Measurements from ENCODE around the gene ANKRD29. TPM values are rescaled to one million over a fixed set of nuclear protein-coding genes. Genes with fewer than 3 reads are reported as not detected.

The ANKRD29 gene
- total RNA-seq, 2 donors from 2014 or later: not detected

DNA sequence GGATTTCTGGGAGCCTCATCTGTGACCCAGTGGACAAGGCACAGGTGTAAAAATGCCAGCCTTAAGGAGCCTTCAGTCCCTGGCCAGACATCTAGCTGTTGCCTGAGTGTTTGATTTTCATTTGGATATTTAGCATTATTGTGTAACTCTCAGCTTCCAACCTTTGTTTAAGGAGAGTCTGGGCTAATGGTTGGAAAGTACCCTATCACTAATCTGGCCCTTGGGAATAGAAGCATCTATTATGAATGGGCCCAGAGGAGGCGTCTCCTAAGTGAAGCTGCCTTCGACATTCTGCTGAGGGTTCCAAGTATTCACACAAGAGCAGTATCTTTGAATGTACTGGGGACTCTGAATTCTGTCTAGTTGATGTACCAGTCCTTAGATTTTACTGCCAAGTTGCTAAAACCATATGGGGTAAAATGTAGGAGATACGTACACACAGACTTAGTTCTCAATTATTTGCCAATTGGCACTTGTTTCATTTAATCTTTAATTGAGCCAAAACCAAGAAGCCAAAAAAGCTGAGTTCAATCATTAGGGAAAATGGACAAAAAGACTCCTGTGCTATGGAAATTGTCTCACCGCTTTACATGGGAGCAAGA lies 7.2 kb upstream of the ANKRD29 start:
- no peaks in the 10 kb centered on the region for H3K9me3 Mint-ChIP-seq
- no peak overlapping the region for H3K4me3 Mint-ChIP-seq
- no peaks in the 10 kb centered on the region for H3K36me3 Mint-ChIP-seq (ENCODE audit: low read depth)
- no peak overlapping the region for H3K27ac Mint-ChIP-seq
- peaks cover 5% of the 10 kb centered on the region for H3K4me1 Mint-ChIP-seq
- H3K27me3 Mint-ChIP-seq: peaks cover 3% of the 10 kb centered on the region
- ATAC-seq (replicated peaks): no peak

DNA sequence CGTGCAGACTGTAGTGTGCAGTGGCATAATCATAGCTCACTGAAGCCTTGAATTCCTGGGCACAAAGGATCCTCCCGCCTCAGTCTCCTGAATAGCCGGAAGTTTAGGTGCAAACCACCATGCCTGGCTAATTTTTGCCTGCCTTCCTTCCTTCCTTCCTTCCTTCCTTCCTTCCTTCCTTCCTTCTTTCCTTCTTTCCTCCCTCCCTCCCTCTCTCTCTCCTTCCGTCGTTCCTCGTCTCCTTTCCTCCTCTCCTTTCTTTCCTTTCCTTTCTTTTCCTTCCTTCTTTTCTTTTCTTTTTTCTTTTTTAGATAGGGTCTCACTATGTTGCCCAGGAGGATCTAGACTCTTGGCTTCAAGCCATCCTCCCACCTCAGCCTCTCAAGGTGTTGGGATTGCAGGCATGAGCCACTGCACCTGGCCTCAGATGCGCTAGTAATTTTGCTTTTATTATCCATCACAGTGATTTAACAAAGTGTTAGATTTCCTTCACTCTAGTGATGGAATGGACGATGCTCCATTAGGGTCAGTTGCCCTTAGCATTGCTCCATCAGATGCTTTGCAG lies 6.6 kb upstream of the ANKRD29 start:
- Mint-ChIP-seq H3K4me3 (no peak overlapping the region), H3K4me1 (peaks cover 5% of the 10 kb centered on the region), H3K9me3 (no peaks in the 10 kb centered on the region), H3K27me3 (peaks cover 3% of the 10 kb centered on the region), H3K27ac (no peak overlapping the region), H3K36me3 (ENCODE audit: low read depth) (no peaks in the 10 kb centered on the region)
- no peak for ATAC-seq (replicated peaks)

DNA sequence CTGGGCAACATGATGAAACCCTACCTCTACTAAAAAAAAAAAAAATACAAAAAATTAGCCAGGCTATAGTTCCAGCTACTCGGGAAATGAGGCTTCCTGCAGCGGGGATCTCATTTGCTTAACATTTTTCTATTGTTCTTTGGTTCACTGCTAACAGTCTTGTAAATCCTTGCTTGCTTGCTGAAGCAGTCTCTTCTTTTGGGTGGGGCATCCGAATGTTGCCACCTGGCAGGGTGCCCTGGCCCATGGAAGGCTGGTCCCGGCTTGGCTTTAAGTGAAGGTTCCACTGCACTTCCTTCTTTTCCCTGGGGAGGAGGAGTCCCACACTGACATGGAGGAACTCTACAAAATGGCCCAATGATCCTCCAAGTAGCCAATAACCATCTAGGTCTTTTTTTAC lies 6.0 kb upstream of the ANKRD29 start:
- H3K36me3 Mint-ChIP-seq (ENCODE audit: low read depth): no peaks in the 10 kb centered on the region
- H3K4me1 Mint-ChIP-seq: peaks cover 5% of the 10 kb centered on the region
- H3K4me3 Mint-ChIP-seq: no peak overlapping the region
- H3K27me3 Mint-ChIP-seq: peaks cover 3% of the 10 kb centered on the region
- no peak for ATAC-seq (replicated peaks)
- no peaks in the 10 kb centered on the region for H3K9me3 Mint-ChIP-seq
- H3K27ac Mint-ChIP-seq: no peak overlapping the region

DNA sequence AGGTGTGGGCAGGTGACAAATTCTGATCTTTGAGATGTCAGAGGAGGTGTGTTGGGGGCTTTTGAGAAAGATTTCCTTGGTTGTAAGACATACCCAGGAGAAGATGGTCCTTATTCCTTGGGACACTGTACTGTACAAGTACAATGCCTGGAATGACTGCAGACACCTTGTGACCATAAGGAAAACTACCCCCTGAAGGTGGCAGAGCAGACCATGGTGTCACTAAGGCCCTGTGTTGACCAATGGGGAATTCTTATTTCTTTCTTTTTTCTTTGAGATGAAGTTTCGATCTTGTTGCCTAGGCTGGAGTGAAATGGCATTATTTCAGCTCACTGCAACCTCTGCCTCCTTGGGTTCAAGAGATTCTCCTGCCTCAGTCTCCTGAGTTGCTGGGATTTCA lies 4.4 kb upstream of the ANKRD29 start:
- Mint-ChIP-seq H3K27me3 (peaks cover 10% of the 10 kb centered on the region), H3K36me3 (ENCODE audit: low read depth) (no peaks in the 10 kb centered on the region), H3K27ac (no peak overlapping the region), H3K4me1 (peaks cover 6% of the 10 kb centered on the region), H3K4me3 (no peak overlapping the region), H3K9me3 (no peaks in the 10 kb centered on the region)
- no peak for ATAC-seq (replicated peaks)

DNA sequence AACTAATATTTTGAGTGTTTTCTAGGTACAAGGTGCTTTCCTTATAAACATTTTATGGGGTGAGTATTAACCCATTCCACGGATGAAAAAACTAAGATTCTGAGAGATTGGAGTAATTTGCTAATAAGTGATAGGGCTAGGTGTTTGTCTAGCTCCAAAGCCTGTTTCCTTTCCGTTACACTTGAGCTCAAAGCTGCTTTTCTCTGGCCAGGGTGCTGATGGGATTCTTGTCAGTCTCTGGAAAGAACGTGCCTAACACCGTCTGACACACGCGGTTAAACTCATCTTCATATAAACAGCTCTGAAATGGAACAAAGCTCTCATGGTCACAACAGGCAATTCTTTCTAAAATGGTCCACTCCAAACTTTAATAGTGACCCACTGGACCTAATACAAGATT lies 2.0 kb upstream of the ANKRD29 start:
- H3K4me3 Mint-ChIP-seq: no peak overlapping the region
- no peaks in the 10 kb centered on the region for H3K9me3 Mint-ChIP-seq
- H3K36me3 Mint-ChIP-seq (ENCODE audit: low read depth): no peaks in the 10 kb centered on the region
- H3K27me3 Mint-ChIP-seq: peaks cover 18% of the 10 kb centered on the region
- peaks cover 16% of the 10 kb centered on the region for H3K4me1 Mint-ChIP-seq
- no peak for ATAC-seq (replicated peaks)
- H3K27ac Mint-ChIP-seq: no peak overlapping the region

DNA sequence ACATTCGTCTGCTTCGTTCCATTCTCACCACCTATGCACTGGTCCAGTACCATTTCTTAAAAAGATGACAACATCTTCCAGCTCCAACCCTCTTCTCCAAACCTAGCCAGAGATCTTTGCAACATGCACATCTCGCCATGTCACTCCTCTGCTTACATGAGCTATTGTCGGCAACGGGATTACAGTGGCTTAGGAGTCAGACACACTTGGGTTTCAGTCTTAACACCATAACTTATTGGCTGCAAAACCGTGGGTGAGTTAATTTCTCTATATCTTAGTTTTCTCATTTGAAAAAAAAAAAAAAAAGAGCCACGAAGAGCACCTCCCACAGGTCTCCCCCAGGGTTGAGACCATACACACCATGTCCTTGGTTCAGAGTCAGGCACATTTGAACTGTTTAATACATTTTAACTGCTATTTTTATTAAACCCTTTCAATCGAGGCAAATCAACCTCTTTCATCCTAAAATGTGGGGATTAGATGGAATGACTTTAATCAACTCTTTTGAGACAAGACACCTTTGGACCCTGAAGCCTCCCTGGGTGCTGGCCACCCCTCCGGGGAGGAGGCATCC lies 889 bp downstream of the ANKRD29 start:
- Mint-ChIP-seq H3K4me3 (peak overlapping the region; percentile 77), H3K27ac (no peak overlapping the region)

DNA sequence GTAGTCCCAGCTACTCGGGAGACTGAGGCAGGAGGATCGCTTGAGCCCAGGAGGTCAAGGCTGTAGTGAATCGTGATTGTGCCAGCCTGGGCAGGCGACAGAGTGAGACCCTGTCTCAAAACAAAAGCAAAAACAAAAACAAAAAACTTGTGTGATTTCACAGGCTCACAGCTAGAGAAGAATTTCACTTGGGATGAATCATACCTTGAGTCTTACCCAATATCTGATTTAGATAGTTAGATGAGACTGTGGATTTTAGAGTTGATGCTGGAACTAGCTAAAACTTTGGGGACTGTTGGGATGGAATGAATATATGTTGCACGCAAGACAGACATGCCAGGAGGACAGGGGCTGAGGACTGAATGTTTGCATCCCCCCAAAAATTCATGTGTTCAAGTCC lies 4.4 kb downstream of the ANKRD29 start:
- no peak overlapping the region for H3K4me3 Mint-ChIP-seq
- ATAC-seq (replicated peaks): no peak
- H3K4me1 Mint-ChIP-seq: peaks cover 16% of the 10 kb centered on the region
- H3K27ac Mint-ChIP-seq: no peak overlapping the region
- no peaks in the 10 kb centered on the region for H3K36me3 Mint-ChIP-seq (ENCODE audit: low read depth)
- H3K27me3 Mint-ChIP-seq: peaks cover 24% of the 10 kb centered on the region
- no peaks in the 10 kb centered on the region for H3K9me3 Mint-ChIP-seq

More for the DNA sequence above, 889 bp downstream of the ANKRD29 start:
- peak; percentile 69 for ATAC-seq (replicated peaks)
- H3K36me3 Mint-ChIP-seq (ENCODE audit: low read depth): no peaks in the 10 kb centered on the region
- peaks cover 16% of the 10 kb centered on the region for H3K4me1 Mint-ChIP-seq
- H3K9me3 Mint-ChIP-seq: no peaks in the 10 kb centered on the region
- peaks cover 25% of the 10 kb centered on the region for H3K27me3 Mint-ChIP-seq

DNA sequence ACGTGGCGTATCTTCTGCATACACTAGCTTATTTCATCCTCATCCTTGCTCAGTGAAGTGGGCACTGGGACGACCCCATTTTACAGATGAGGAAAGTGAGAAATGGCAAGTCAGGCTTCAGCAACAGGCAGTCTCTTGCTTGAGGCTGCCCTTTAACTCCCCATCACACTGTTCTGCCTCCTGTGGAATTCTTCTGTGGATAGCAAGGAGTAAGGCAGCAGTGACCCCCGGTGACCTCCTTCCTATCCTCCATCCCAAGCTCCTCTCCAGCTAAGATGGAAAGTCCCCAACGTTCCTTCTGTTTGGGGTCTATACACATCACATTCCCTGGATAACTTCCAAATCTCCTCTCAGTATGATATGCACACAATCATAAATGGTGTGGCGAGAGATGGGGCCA lies 10.5 kb downstream of the ANKRD29 start:
- no peak overlapping the region for H3K27ac Mint-ChIP-seq
- no peak overlapping the region for H3K4me3 Mint-ChIP-seq
- H3K36me3 Mint-ChIP-seq (ENCODE audit: low read depth): no peaks in the 10 kb centered on the region
- H3K27me3 Mint-ChIP-seq: peaks cover 3% of the 10 kb centered on the region
- no peaks in the 10 kb centered on the region for H3K4me1 Mint-ChIP-seq
- H3K9me3 Mint-ChIP-seq: no peaks in the 10 kb centered on the region
- no peak for ATAC-seq (replicated peaks)

DNA sequence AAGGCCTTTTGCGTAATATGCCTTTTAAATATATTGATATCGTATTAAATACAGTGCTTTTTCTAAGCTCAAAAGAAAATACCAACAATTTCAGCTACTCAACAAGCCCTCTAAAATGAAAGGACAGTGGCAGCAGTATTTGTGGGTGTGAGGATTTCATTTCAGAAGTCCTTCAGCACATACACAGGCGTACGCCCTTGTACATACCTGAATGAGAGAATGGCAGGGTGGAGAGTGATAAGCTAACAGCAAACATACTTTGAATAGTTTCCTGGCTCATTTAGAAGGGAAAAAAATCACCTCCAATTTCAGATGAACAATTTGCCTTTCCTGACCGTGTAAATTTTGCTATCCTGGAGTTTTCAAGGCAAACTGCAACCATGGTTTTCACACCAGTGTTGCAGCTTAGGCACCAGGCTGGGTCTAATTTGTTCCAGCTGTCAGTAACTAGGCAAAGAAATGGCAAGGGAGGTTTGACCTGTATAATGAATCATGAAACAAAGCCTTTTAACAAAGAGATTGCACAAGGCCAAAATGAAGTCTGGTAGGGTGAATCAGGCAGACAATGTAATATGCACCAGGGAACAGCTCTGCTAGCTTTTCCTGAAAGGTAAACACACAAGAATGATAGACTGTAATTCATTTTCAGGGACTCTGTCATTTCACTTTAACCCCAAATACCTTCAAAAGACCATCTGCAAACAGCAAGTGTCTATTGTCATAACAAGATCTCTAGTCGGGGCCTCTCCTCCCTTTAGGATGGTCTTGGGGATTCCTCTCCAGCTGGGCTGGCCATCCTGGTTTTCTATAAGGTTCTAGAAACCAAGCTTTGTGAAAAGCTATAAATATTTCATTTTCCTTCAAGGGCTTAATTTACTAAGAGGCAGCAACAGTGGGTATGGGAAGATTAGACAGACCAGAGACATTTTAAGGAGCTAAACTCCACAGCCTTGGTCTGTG lies 11.5 kb downstream of the ANKRD29 start:
- Mint-ChIP-seq H3K27me3 (peaks cover 3% of the 10 kb centered on the region), H3K36me3 (ENCODE audit: low read depth) (no peaks in the 10 kb centered on the region), H3K4me3 (no peak overlapping the region), H3K27ac (no peak overlapping the region), H3K4me1 (no peaks in the 10 kb centered on the region), H3K9me3 (no peaks in the 10 kb centered on the region)
- ATAC-seq (replicated peaks): no peak

DNA sequence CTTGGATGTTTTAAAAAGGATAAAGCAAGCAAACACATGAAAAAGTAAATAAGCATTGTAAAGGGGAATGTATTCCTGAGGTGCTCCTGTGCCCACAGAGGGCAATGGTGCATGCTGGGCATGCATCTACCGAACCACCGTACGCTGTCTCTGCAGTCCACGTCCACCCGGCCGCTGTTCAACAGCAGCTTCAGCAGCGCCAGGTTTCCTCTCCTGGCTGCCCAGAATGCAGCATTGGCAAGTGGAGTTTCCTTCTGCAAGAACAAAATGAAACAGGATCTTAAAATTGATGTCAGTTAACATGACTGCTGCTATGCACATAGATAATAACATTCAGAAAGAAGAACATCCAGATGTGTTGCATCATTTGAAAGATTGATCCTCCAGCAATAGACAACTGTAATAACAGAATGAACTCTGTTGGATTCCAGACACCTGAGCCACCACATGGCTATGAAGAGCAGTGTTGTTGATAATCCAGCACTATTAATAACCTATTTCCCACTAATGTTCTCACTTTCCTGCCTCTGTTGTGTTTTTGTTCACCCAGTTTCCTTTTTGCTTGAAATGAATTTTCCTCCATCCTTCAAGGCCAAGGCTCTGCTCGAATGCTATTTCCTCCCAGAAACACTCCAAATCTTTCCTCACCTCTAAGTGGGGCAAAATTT lies 13.6 kb downstream of the ANKRD29 start:
- Mint-ChIP-seq H3K27ac (no peak overlapping the region), H3K4me1 (no peaks in the 10 kb centered on the region), H3K9me3 (no peaks in the 10 kb centered on the region), H3K27me3 (peaks cover 3% of the 10 kb centered on the region), H3K4me3 (no peak overlapping the region), H3K36me3 (ENCODE audit: low read depth) (no peaks in the 10 kb centered on the region)
- ATAC-seq (replicated peaks): no peak

DNA sequence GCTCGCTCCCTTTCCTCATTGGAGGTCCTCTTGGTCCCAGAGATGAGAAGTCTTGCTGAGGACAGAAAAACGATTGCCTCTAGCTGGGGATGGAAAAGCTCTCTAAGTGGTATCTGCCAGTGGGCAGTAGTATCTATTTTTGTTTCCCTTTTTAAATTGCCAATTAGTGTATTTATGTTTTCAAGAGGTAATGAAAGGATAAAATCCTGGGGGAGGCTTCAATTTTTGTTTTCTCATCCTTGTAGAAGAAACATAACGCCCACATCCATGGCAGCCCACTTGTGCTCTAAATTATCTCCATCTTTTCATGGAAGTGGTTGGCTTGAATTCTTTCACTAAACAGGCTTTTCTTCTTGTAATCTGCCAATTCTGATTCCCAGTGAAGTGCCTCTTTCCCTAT lies 14.3 kb downstream of the ANKRD29 start:
- H3K27me3 Mint-ChIP-seq: peaks cover 3% of the 10 kb centered on the region
- no peak overlapping the region for H3K27ac Mint-ChIP-seq
- H3K9me3 Mint-ChIP-seq: no peaks in the 10 kb centered on the region
- H3K36me3 Mint-ChIP-seq (ENCODE audit: low read depth): no peaks in the 10 kb centered on the region
- H3K4me3 Mint-ChIP-seq: no peak overlapping the region
- ATAC-seq (replicated peaks): no peak
- H3K4me1 Mint-ChIP-seq: no peaks in the 10 kb centered on the region

DNA sequence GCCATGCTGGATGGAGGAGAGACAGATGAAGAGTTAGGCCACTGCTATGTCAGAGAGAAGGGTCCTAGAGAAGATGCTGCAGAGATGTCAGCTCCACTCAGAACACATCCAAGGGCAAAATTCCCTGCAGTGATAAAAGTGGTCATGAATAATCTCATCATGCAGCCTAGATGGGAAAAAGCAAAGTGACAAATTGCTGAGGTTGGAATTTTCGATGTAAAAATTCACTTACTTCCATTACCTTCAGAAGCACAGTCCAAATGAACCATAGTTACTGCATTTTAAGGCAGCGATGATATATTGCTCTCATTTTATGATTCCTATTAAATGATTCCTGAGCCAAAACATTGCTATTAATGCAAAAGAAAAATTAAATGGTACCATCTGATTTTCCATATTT lies 16.4 kb downstream of the ANKRD29 start:
- Mint-ChIP-seq H3K4me3 (no peak overlapping the region), H3K9me3 (no peaks in the 10 kb centered on the region), H3K27ac (no peak overlapping the region), H3K36me3 (ENCODE audit: low read depth) (no peaks in the 10 kb centered on the region), H3K27me3 (no peaks in the 10 kb centered on the region), H3K4me1 (peaks cover 4% of the 10 kb centered on the region)
- ATAC-seq (replicated peaks): no peak

DNA sequence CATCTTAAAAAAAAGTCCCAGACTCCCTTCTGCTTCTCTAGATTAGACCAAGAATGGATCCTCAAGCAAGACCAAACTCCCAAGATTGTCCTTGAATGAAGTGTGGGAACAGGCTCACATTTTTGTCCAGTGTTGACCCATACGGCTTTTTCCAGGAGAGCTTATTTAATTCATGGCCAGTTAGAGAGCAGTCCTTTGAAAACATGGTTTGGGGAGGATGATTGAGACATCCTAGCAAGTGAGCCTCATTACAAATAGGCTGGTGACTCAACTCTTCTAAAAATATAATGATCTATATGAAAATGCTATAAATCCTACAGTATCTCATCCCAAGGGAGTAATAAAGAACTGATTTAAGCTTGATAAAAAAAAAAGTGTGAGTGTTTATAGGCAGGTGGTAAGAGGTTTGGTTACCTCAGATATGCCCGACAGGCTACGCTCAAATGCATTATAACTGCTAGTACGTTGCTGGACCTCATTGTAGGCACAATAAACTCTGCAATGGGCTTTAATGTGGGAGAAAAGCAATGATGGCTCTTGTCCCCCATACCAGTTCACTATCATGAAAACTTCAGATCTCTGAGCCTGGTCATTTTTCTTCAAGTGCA lies 17.0 kb downstream of the ANKRD29 start:
- no peaks in the 10 kb centered on the region for H3K36me3 Mint-ChIP-seq (ENCODE audit: low read depth)
- no peaks in the 10 kb centered on the region for H3K9me3 Mint-ChIP-seq
- H3K27ac Mint-ChIP-seq: no peak overlapping the region
- ATAC-seq (replicated peaks): no peak
- H3K27me3 Mint-ChIP-seq: no peaks in the 10 kb centered on the region
- no peak overlapping the region for H3K4me3 Mint-ChIP-seq
- H3K4me1 Mint-ChIP-seq: peaks cover 4% of the 10 kb centered on the region
